OCI-LY7 (cell line): ENCODE data around the gene COL2A1.

ENCODE experiments used
- CTCF ChIP-seq: fragments of 200-600 bp; sonication (generic); conservative IDR thresholded peaks from 2 replicates; pipeline ENCODE4 v1.5.1; 2014; ENCODE audit warnings: mild to moderate bottlenecking, antibody characterized with exemption, low read length, moderate library complexity, mixed read lengths
- EZH2phosphoT487 ChIP-seq: fragments of 200-600 bp; sonication (generic); IDR thresholded peaks from 2 replicates; pipeline ENCODE4 v1.6.1; 2018; ENCODE audit warnings: low read depth, borderline replicate concordance, mild to moderate bottlenecking, mixed run types, antibody characterized with exemption, low read length, moderate library complexity, mixed read lengths

DNA sequence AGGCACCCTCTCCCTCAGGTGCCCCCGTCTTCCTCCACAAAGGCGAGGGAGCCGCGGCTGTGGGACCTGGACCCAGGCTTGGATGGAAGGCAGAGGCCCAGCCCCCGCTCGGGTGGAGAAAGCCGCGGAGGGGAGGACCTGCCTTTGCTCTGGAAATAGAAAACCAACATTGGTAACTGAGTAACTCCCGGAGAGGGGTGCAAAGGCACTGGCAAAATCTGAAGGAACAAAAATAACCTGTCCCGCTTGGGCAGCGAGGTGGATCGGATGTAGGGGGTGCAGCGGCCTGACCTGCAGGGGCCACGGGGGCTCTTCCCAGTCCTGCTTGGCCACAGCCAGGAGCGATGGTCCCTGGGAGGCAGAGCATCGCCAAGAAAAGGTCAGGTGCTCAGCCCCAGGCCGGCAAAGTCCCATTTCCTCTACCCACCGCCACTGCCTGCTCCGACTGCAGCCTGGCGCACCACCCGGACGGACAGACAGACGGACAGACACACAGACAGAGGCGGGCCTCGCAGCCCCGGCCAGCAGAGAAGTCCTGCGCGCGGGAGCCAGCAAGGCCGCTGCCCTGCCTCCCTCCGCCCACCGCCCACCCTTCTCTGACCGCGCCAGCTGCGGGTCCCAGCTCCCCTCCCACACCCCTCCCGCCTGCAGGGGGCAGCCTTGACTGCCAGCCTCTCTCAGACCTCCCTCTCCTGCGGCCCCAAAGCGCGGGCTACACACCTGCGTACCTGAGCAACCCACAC, 62.2 kb downstream of the COL2A1 start:
- 0 out of 2 replicates have a peak, but pooled peaks have one; percentile 14 for TF ChIP-seq CTCF
- TF ChIP-seq EZH2phosphoT487, result no peak
